Heart left ventricle (tissue), 13 donors: Measurements from ENCODE around the gene TGFBR2.

Source experiments
- CTCF ChIP-seq, 12 donors: fragments of 200-600 bp; sonication (generic) in 4 of 12; IDR thresholded peaks; one replicate each; pipeline versions ENCODE4 v1.5.0 to v1.8.0; 2018 to 2022; ENCODE audit warnings: antibody characterized with exemption in 12 of 12, mild to moderate bottlenecking in 5 of 12
- POLR2A ChIP-seq, 2 donors: fragments of 450-650 bp; IDR thresholded peaks; one replicate each; pipeline ENCODE4 v1.6.1; 2017; ENCODE audit warnings: antibody characterized with exemption in 2 of 2, mild to moderate bottlenecking in 2 of 2, moderate library complexity in 2 of 2
- donor health status: ischemic (EF 13 %, LVEDD 7.1; RV severe dilation, severe dysfunction).
- donor health status: DM: no; HTN: yes; CAD: no.
- donor health status: DM: no; HTN: no; CAD: no.
- donor health status: ischemic (EF 25% LVEDD 6.9; RV normal size, moderate dysfunction).
- donor health status: ischemic (EF 25% LVEDD 5.7; RV mildly dilated, moderate dysfunction).
- donor health status: ischemic (EF 35%, LVEDD 5.7; RV mildly dilated, moderate dysfunction).
- donor health status: nonischemic (EF 11% LVEDD 7.7; RV severe dilation, severe dysfunction).
- donor health status: DM: yes; HTN: yes; CAD: no.
- donor health status: PGD.
- donor health status: ischemic (EF 29% LVEDD 5.4; RV normal size, mild dysfunction).
- donor health status: nonischemic (EF 23%, LVEDD 6.1; RV moderate dilation, normal function).

- TF ChIP-seq CTCF (IDR thresholded peaks at IDR 0.05): no peak
- no peak for TF ChIP-seq POLR2A (IDR thresholded peaks at IDR 0.05)
These were observed 28.6 kb upstream of the TGFBR2 start for GRCh38 chr3:30577788-30578187.
